Fibroblast of pulmonary artery (primary cell): Measurements from ENCODE around the gene DGKB.

ENCODE experiments used
- DNase-seq: peaks from one replicate; pipeline ENCODE4 v3.0.0-alpha.2; 2010; ENCODE audit warnings: low read depth
- H3K4me3 ChIP-seq: replicated peaks from 2 replicates; pipeline ENCODE4 v1.5.1; 2011; ENCODE audit warnings: low read depth, mild to moderate bottlenecking, control low read depth, low read length, moderate library complexity
- TF ChIP-seq, protein P1 (sequence below): IDR thresholded peaks from 2 replicates; pipeline ENCODE4 v1.5.1; 2011; ENCODE audit warnings: mild to moderate bottlenecking, control low read depth, low read length, inconsistent platforms; ENCODE audit errors: missing control alignments

Gene DGKB

GRCh38 chr7:14740606-14741005, 161.9 kb downstream of the DGKB start:
- TF ChIP-seq, protein P1, sequence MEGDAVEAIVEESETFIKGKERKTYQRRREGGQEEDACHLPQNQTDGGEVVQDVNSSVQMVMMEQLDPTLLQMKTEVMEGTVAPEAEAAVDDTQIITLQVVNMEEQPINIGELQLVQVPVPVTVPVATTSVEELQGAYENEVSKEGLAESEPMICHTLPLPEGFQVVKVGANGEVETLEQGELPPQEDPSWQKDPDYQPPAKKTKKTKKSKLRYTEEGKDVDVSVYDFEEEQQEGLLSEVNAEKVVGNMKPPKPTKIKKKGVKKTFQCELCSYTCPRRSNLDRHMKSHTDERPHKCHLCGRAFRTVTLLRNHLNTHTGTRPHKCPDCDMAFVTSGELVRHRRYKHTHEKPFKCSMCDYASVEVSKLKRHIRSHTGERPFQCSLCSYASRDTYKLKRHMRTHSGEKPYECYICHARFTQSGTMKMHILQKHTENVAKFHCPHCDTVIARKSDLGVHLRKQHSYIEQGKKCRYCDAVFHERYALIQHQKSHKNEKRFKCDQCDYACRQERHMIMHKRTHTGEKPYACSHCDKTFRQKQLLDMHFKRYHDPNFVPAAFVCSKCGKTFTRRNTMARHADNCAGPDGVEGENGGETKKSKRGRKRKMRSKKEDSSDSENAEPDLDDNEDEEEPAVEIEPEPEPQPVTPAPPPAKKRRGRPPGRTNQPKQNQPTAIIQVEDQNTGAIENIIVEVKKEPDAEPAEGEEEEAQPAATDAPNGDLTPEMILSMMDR = no peak
- H3K4me3 ChIP-seq = no peak overlapping the region
- no peak for DNase-seq

DNA sequence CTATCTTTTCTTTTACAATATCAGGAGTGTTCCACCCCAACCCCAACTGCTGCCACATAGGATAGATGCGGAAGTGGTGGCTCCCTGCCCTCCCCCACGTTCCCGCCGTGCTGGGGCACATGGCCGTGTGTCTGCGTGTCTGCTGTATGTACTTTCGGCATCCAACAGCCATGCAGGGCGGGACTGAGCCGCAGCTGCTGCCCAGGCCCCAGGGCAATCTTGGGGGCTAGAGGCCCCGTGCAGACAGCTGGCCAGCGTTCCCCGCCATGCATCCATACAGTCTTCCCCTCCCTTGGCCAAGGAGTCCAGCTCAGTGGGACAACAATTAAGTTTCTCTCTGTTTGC, 162.7 kb downstream of the DGKB start:
- TF ChIP-seq, protein P1 = no peak
- H3K4me3 ChIP-seq = no peak overlapping the region

DNA sequence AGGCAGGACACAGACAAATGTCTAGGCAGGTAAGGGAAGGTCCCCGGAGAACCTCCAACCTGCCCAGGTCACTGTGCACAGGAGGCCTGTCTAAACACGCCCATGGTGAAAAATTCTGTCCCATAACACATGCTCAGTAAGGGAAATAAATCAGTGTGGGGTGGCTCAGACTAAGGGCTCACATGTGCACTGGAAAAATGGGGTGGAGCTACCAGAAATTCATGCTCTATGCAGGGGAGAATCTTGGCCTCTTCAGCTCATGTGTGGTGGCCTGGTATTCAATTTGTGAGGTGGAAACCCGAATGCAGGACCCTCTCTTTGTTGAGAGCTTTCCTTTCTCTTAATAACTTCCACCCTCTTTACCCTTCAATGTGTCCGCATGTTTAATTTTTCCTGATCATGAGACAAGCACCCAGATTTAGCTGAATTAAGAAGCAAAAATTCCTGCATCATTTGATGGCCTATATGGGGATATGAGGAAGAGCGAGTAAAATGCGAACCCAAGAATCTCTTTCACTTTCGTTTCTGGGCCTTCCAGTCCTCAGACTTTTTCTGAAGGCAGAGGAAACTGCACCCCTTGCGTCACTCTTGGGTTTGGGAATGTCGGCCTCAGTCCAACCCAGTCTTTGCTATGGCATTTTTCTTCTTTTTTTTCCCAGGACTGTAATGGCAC, 163.2 kb downstream of the DGKB start:
- no peak for DNase-seq
- TF ChIP-seq, protein P1 = no peak
- no peak overlapping the region for H3K4me3 ChIP-seq

More for the DNA sequence above, 162.7 kb downstream of the DGKB start:
- DNase-seq = no peak

DNA sequence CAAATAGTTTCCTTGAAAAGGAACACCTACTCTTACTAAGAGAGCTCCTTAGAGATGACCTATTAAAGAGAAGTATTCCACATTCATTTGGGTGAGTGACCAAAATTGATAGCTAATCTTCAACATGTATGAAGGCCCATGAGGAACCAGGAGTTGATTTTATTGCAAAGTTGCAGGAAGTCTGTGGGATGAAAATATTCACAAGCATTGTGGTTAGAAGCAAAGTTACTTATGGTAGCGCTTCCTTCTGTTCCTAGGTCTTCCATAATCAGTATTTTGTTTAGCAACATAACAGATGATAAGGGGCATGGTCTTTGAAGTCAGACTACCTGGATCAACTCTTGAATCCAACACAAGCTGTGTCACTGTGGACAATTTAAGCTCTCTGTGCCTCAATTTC, 164.5 kb downstream of the DGKB start:
- TF ChIP-seq, protein P1 = no peak
- DNase-seq = no peak
- no peak overlapping the region for H3K4me3 ChIP-seq

DNA sequence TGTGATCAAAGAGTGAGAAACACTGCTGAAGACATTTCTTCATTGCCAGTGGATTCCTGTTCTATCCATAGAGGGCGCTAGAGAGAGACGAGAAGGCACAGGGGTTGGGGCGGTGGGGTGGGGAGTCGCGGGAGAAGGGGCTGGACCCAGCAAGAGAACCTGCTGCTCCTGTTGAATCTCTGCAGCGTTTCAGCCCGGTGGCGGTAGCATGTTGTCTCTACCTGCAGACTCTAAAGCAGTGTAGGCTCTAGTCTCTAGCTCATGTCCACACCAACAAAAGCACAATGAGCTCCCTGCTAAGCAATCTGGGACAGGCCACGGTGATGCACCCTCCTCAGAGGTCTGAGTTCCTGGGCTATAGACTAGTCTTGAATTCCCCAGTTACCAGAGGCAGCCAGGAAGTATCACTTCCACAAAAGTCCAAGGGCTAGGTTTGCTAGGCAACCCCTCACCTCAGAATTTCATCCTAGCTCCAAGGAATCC, 167.7 kb downstream of the DGKB start:
- no peak for DNase-seq
- TF ChIP-seq, protein P1 = peak; percentile 24
- H3K4me3 ChIP-seq = no peak overlapping the region

DNA sequence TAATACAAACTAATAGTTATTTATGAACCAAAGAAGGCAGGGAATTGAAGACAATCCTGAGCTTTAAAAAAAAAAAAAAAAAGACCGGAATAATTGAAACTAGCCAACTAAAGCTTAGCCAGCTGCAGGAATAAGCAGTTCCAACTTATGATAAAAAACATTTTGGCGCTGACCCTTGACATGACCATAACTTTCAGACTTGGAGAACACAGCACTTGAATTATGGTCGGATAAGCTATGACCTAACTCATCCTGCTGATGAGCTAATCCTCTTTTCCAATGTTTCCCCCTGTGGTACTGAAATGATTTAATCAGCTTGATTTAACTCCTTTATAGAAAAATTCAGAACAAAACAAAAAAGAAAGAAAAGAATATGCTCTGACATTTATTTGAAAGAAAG, 181.8 kb downstream of the DGKB start:
- H3K4me3 ChIP-seq = no peak overlapping the region
- peak; percentile 5 for DNase-seq
- TF ChIP-seq, protein P1 = no peak

DNA sequence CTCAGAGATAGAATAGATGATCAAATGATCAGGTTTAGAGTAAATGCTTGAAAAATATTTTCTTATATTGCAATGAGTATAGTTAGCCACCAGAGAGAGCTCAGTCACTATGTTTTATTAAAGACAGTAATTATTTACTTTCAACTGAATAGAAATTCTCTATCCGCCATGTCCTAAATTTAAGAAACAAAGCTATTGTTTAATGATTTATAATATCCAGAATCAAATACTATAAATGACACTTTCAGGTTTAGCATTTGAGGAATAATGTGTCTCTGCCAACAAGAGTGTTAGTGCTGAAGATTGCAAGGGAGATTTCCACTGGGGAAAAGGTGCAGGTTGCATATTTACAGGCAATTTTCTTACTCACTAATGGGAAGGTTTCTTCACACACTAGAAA, 184.7 kb downstream of the DGKB start:
- H3K4me3 ChIP-seq = no peak overlapping the region
- TF ChIP-seq, protein P1 = peak; percentile 57
- peak; percentile 59 for DNase-seq
